Breast epithelium (tissue), 3 donors: ENCODE measurements around the gene GPBP1L1.

Experiments
- CTCF ChIP-seq, 3 donors: fragments of 450-650 bp; IDR thresholded peaks; one replicate each; pipeline ENCODE4 v1.5.1; 2016 to 2017; ENCODE audit warnings: antibody characterized with exemption in 3 of 3, mild to moderate bottlenecking in 3 of 3, moderate library complexity in 3 of 3
- POLR2AphosphoS5 ChIP-seq, 3 donors: sonication (generic); formaldehyde crosslinking; IDR thresholded peaks; one replicate each; pipeline ENCODE4 v1.6.1; 2017; ENCODE audit warnings: antibody characterized with exemption in 3 of 3

- no peak for TF ChIP-seq CTCF (IDR thresholded peaks at IDR 0.05)
- TF ChIP-seq POLR2AphosphoS5 (IDR thresholded peaks at IDR 0.05) = no peak
Observed at GRCh38 chr1:45686015-45686287, 382 bp downstream of the GPBP1L1 start.
